AG08396 (cell line): Measurements from ENCODE around the gene XXYLT1.

Experiments
- DNase-seq: peaks from one replicate; pipeline ENCODE4 v3.0.0; 2012; ENCODE audit warnings: low spot score, mixed read lengths

Gene XXYLT1

DNA sequence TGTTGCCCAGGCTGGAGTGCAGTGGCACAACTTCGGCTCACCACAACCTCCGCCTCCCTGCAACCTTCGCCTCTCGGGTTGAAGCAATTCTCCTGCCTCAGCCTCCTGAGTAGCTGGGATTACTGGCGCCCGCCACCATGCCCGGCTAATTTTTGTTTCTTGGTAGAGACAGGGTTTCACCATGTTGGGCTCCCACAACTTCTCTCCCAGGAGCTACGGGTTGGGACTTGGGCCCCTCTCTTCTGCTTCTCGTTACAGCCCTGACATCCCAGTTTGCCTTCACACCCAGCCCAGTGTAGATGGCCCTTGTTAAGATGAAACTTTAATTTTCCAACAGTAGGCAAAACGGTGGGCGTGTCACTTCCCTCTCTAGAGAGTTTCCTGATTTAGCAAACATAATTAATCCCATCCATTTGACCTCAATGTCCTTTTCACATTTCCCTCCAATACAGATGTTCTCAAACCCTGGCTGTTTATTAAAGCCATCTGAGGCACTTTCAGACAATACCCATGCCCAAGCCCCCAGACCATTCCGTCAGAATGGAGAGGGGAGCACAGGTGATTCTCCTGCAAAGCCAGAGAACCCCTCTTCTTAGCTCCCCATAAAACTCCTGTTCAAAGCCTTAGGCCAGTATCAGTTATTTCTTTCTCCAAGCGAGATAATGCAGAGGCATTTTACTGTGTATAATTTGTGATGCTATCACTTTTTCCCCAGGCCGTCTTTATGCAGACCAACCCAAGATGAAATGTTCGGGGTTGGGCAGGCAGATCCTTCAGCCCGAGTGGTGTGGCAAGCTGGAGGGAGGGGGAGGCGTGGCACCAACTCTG, 245.7 kb downstream of the XXYLT1 start:
- no peak for DNase-seq

DNA sequence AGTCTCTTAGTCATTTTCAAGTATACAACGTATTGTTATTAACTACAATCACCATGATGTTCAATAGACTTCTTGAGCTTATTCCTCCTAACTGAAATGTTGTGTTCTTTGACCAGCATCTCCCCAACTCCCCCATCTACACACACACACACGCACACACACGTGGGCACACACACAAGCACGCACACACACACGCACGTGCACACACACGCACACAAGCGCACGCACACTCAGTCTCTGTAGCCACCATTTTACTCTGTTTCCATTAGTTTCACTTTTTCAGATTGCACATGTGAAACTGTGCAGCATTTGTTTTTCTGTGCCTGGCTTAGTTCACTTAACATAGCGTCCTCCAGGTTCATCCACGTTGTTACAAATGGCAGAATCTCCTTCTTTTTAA, 247.0 kb downstream of the XXYLT1 start:
- DNase-seq, result no peak

DNA sequence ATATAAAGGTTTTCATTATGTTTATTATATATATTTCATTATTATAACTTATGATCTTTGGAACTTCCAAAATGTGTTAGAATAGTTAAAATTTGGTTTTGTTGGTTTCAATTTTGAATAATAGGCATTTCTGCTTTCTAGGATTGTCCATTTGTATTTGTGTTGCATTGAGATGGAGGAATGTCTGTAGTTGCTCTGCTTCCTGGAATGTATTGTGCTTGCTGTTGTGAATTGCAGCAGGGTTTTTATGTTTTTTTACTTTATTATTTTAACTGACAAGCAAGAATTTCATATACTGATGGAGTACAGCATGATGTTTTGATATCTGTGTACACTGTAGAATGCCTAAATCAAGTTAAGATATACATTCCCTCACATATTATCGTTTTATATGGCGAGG, 247.4 kb downstream of the XXYLT1 start:
- DNase-seq, result no peak

DNA sequence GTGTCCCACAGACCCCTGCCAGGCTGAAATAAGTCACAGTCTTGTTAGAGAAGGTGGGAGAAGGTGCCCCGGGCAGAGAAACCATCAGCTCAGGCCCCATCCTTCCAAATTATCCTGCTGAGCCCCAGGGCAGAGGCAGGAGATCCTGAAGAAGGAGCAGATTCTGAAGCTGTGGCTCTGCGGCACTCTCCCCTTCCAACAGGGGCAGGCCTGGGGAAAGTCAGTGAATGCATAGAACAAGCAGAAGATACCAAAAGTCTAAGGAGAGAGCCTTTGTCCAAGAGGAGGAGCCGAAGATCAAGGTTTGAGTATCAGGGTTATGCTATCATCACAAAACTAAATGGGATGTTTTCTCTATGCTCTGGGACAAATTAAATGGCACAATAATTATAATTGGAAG, 249.3 kb downstream of the XXYLT1 start:
- no peak for DNase-seq

DNA sequence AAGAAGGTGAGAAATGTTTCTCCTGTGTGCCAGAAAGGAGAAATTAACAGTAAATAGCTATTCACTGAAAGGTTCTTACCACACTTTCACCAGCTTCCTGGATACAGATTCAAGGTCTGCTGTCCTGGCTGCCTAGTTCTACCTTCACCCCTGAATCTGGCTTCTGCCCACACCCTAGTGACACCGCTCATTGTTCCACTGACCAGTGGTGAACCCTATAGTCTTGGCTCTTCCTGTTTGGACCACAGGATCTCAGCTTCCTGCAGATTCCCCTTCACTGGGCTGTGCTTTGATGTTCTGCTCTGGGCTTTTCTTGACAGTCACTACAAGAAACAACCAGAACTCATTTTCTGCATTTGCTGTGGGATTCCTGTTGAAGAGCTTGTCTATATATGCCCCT, 250.0 kb downstream of the XXYLT1 start:
- no peak for DNase-seq

DNA sequence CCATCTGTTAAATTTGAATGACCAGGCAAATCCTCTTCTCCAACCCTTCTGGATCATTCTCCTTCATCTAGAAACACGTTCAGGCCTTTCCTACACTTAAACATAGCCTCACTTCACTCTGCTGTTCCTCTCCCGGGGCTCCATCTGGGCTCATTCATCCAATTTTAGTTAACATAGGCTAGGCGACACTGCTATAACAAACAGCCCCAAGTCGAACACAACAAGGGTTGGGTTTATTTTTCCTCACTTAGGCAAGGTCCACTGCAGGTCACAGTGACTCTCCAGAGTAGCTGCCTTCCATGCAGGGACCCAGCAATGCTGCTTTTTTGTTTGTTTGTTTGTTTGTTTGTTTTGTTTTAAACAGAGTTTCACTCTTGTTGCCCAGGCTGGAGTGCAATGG, 250.8 kb downstream of the XXYLT1 start:
- DNase-seq, result no peak

DNA sequence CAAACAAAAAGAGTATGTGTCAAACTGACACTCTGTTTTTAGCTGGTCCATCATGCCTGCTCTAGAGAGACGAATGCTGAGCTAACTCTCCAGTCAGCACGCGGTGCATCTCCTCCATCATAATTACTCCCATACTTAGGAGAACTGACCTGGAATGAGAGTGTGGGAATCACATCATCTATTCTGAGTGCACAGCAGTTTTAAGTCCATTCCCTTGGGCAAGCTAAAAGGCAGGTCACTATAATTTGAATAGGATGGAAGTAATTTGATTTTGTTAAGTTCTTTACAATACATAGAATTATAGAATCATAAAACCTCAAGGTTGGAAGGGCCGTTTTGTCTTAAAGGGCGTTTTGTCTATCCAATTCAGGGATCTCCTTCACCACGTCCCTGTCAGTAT, 251.6 kb downstream of the XXYLT1 start:
- no peak for DNase-seq
